Colonic mucosa (tissue), 4 donors: ENCODE measurements around the gene KIT. TPM values are rescaled to one million over a fixed set of nuclear protein-coding genes. Genes with fewer than 3 reads are reported as not detected.

Experiments
- DNase-seq: peaks from one replicate; pipeline ENCODE4 v3.0.0-alpha.2; 2020
- H3K27ac ChIP-seq: fragments of 200-600 bp; one replicate; pipeline ENCODE4 v1.8.0; 2021
- H3K27me3 ChIP-seq: fragments of 200-600 bp; one replicate; pipeline ENCODE4 v1.8.0; 2021
- H3K36me3 ChIP-seq: fragments of 200-600 bp; one replicate; pipeline ENCODE4 v1.8.0; 2021
- H3K4me1 ChIP-seq: fragments of 200-600 bp; one replicate; pipeline ENCODE4 v1.8.0; 2021; ENCODE audit warnings: mild to moderate bottlenecking
- H3K4me3 ChIP-seq: fragments of 200-600 bp; one replicate; pipeline ENCODE4 v1.8.0; 2021
- H3K9ac ChIP-seq, 2 donors: one replicate each; pipeline ENCODE4 v1.7.0; 2013; ENCODE audit warnings: control low read depth in 2 of 2, low read depth in 2 of 2, low read length in 2 of 2
- H3K9me3 ChIP-seq: fragments of 200-600 bp; one replicate; pipeline ENCODE4 v1.8.0; 2021
- CTCF ChIP-seq: fragments of 200-600 bp; IDR thresholded peaks from one replicate; pipeline ENCODE4 v1.8.0; 2022; ENCODE audit warnings: antibody characterized with exemption, mild to moderate bottlenecking
- intact Hi-C: fragments of 100-400 bp; cut with DNase I; formaldehyde crosslinking; loops from one replicate; pipeline ENCODE4 v1.14.1; 2022
- total RNA-seq, 2 donors: library from RNA; stranded (reverse); fragmentation: NEBNext Ultra II Directional in 1 of 2; extraction: Animal tissue kit (Norgen Biotek cat#: 25700) in 1 of 2; gene quantifications; one replicate each; pipeline ENCODE4 v1.2.1, GENCODE V29; 2021
- donor health status: healthy.
- donor health status: DM: no; HTN: no; CAD: no.
- donor health status: DM: no; HTN: no; CAD: no.

Gene KIT
- total RNA-seq, 2 donors from 2014 or later = 9.3 to 10.0 TPM

DNA sequence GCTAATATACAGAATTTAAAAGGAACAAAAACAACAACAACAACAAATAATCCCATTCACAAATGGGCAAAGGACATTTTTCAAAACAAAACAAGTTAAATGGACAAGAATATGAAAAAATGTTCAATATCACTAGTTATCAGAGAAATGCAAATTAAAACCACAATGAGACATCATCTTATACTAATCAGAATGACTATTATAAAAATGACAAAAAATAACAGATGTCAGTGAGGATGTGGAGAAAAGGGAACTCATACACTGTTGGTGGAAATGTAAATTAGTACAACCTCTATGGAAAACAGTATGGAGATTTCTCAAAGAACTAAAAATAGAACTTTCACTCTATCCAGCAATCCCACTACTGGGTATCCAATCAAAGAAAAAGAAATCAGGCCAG lies 92.6 kb downstream of the KIT start:
- Histone ChIP-seq H3K27me3 (no peaks in the 10 kb centered on the region), H3K4me3 (no peak overlapping the region), H3K9me3 (no peaks in the 10 kb centered on the region), H3K4me1 (no peaks in the 10 kb centered on the region), H3K36me3 (no peaks in the 10 kb centered on the region), H3K27ac (no peak overlapping the region), H3K9ac (no peak overlapping the region)
- intact Hi-C loops = no loop called here
- no peak for DNase-seq
- TF ChIP-seq CTCF = no peak

GRCh38 chr4:54754394-54754793 lies 96.6 kb downstream of the KIT start:
- Histone ChIP-seq H3K9me3 (no peaks in the 10 kb centered on the region), H3K27ac (no peak overlapping the region), H3K27me3 (no peaks in the 10 kb centered on the region), H3K9ac (no peak overlapping the region), H3K36me3 (no peaks in the 10 kb centered on the region), H3K4me3 (no peak overlapping the region), H3K4me1 (no peaks in the 10 kb centered on the region)
- no peak for TF ChIP-seq CTCF
- intact Hi-C loops = no loop called here
- no peak for DNase-seq

DNA sequence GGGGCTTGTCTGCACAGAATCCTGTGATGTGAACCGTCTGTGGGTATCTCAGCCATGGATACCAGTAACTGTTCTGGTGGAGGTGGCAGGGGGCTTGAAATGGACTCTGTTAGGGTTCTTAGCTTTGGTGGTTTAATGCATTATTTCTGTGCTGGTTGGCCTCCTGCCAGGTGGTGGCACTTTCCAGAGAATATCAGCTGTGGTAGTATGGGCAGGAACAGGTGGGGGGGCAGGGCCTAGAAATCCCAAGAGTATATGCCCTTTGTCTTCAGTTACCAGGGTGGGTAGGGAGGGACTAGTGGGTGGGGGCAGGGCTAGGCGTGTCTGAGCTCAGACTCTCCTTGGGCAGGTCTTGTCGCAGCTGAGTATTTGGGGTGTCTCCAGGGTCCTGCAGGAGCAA lies 106.7 kb downstream of the KIT start:
- Histone ChIP-seq H3K9ac (no peak overlapping the region), H3K27me3 (no peaks in the 10 kb centered on the region), H3K36me3 (no peaks in the 10 kb centered on the region), H3K4me1 (no peaks in the 10 kb centered on the region), H3K27ac (no peak overlapping the region), H3K4me3 (no peak overlapping the region), H3K9me3 (no peaks in the 10 kb centered on the region)
- no peak for DNase-seq
- intact Hi-C loops = no loop called here
- TF ChIP-seq CTCF = no peak

- H3K36me3 ChIP-seq = no peaks in the 10 kb centered on the region
- no peak for DNase-seq
- no peaks in the 10 kb centered on the region for H3K9me3 ChIP-seq
- H3K4me3 ChIP-seq = no peak overlapping the region
- H3K4me1 ChIP-seq = no peaks in the 10 kb centered on the region
- H3K9ac ChIP-seq = no peak overlapping the region
- no peaks in the 10 kb centered on the region for H3K27me3 ChIP-seq
- H3K27ac ChIP-seq = no peak overlapping the region
- intact Hi-C loops = no loop called here
- TF ChIP-seq CTCF = no peak
Measured at GRCh38 chr4:54767376-54767775, 109.6 kb downstream of the KIT start.

GRCh38 chr4:54773022-54773421 lies 115.3 kb downstream of the KIT start:
- no peak overlapping the region for H3K27ac ChIP-seq
- H3K9me3 ChIP-seq = no peaks in the 10 kb centered on the region
- H3K4me3 ChIP-seq = no peak overlapping the region
- H3K9ac ChIP-seq = no peak overlapping the region
- no peak for DNase-seq
- no peaks in the 10 kb centered on the region for H3K4me1 ChIP-seq
- no peak for TF ChIP-seq CTCF
- H3K36me3 ChIP-seq = no peaks in the 10 kb centered on the region
- no peaks in the 10 kb centered on the region for H3K27me3 ChIP-seq
- intact Hi-C loops = no loop called here

GRCh38 chr4:54779036-54779435 lies 121.3 kb downstream of the KIT start:
- no peak for DNase-seq
- Histone ChIP-seq H3K4me1 (no peaks in the 10 kb centered on the region), H3K27ac (no peak overlapping the region), H3K27me3 (no peaks in the 10 kb centered on the region), H3K4me3 (no peak overlapping the region), H3K9me3 (no peaks in the 10 kb centered on the region), H3K9ac (no peak overlapping the region), H3K36me3 (no peaks in the 10 kb centered on the region)
- no peak for TF ChIP-seq CTCF
- intact Hi-C loops = no loop called here
